Measurements from ENCODE around the gene MYOM1.

Gene MYOM1

GRCh38 chr18:3093624-3094337 is 126.0 kb downstream of the MYOM1 start:
- no peak overlapping the region for H2AFZ ChIP-seq (ENCODE audit: low read depth)
- H3K4me3 ChIP-seq (IDR thresholded peaks at IDR 0.05; ENCODE audit: insufficient read depth, low read depth, low read length) = no peak overlapping the region
- no peak overlapping the region for H3K9ac ChIP-seq
- H3K27me3 ChIP-seq (ENCODE audit: insufficient read depth, low read depth) = no peaks in the 10 kb centered on the region
- no peak for TF ChIP-seq CTCF (conservative IDR thresholded peaks at IDR 0.05; ENCODE audit: low read depth, low read length)
- no peaks in the 10 kb centered on the region for H3K79me2 ChIP-seq (ENCODE audit: insufficient read depth, low read depth)
- no peak overlapping the region for H3K27ac ChIP-seq
- H3K4me2 ChIP-seq = no peak overlapping the region
- H3K4me1 ChIP-seq (ENCODE audit: low read depth, poor library complexity, severe bottlenecking) = no peaks in the 10 kb centered on the region
- no peaks in the 10 kb centered on the region for H3K36me3 ChIP-seq (ENCODE audit: insufficient read depth)
- no peaks in the 10 kb centered on the region for H4K20me1 ChIP-seq (ENCODE audit: insufficient read depth)

DNA sequence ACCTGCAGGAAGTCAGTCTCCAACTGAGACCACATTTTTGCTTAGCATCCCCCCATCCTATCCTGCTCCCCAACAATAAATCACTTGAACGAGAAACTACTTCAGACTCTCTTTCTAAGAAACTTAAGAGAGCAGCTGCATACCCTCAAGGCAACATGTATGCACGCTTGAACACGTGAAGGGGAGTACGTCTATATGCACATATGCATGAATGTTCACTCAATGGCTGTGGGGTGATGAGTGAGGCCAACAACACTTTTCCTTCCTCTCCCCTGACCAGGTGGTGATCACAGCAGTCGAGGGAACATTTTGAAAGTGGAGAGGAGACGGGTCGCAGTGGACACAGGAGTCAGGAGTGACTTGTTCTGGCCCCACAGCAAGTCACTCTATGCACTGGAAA is 127.0 kb downstream of the MYOM1 start:
- TF ChIP-seq CTCF (conservative IDR thresholded peaks at IDR 0.05; ENCODE audit: low read depth, low read length) = no peak
- no peak overlapping the region for H3K27ac ChIP-seq
- no peaks in the 10 kb centered on the region for H3K27me3 ChIP-seq (ENCODE audit: insufficient read depth, low read depth)
- no peak overlapping the region for H3K9ac ChIP-seq
- H3K4me1 ChIP-seq (ENCODE audit: low read depth, poor library complexity, severe bottlenecking) = no peaks in the 10 kb centered on the region
- H4K20me1 ChIP-seq (ENCODE audit: insufficient read depth) = no peaks in the 10 kb centered on the region
- H3K4me3 ChIP-seq (IDR thresholded peaks at IDR 0.05; ENCODE audit: insufficient read depth, low read depth, low read length) = no peak overlapping the region
- H3K36me3 ChIP-seq (ENCODE audit: insufficient read depth) = no peaks in the 10 kb centered on the region
- H3K79me2 ChIP-seq (ENCODE audit: insufficient read depth, low read depth) = no peaks in the 10 kb centered on the region
- no peak overlapping the region for H3K4me2 ChIP-seq
- no peak overlapping the region for H2AFZ ChIP-seq (ENCODE audit: low read depth)

- Histone ChIP-seq H3K9ac (no peak overlapping the region), H3K36me3 (ENCODE audit: insufficient read depth) (no peaks in the 10 kb centered on the region), H3K79me2 (ENCODE audit: insufficient read depth, low read depth) (no peaks in the 10 kb centered on the region), H3K4me1 (ENCODE audit: low read depth, poor library complexity, severe bottlenecking) (no peaks in the 10 kb centered on the region), H3K4me2 (no peak overlapping the region), H2AFZ (ENCODE audit: low read depth) (no peak overlapping the region), H3K27ac (no peak overlapping the region), H4K20me1 (ENCODE audit: insufficient read depth) (no peaks in the 10 kb centered on the region), H3K4me3 (IDR thresholded peaks at IDR 0.05; ENCODE audit: insufficient read depth, low read depth, low read length) (no peak overlapping the region), H3K27me3 (ENCODE audit: insufficient read depth, low read depth) (no peaks in the 10 kb centered on the region)
- TF ChIP-seq CTCF (conservative IDR thresholded peaks at IDR 0.05; ENCODE audit: low read depth, low read length) = no peak
Observed at GRCh38 chr18:3089579-3089978, 130.2 kb downstream of the MYOM1 start.

DNA sequence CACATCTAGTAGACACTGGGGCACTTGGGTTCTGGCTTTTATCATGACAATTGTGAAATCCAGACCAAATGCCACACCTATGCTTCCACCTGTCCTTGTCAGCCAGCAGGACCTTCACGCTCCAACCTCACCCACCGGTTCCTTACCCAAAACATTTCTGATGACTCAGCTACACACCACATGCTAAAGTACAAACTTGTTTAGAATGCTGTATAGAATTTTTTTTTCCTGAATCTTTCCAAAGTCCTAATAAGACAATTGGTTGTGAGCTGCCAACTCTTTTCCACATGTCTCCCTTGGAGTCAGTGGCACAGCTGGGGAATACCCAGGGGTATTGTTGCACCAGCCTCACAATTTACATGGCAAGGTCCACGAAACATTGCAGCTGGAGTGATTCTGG is 131.3 kb downstream of the MYOM1 start:
- Histone ChIP-seq H3K4me1 (ENCODE audit: low read depth, poor library complexity, severe bottlenecking) (no peaks in the 10 kb centered on the region), H3K9ac (no peak overlapping the region), H4K20me1 (ENCODE audit: insufficient read depth) (no peaks in the 10 kb centered on the region), H3K79me2 (ENCODE audit: insufficient read depth, low read depth) (no peaks in the 10 kb centered on the region), H3K27me3 (ENCODE audit: insufficient read depth, low read depth) (no peaks in the 10 kb centered on the region), H3K27ac (no peak overlapping the region), H2AFZ (ENCODE audit: low read depth) (no peak overlapping the region), H3K36me3 (ENCODE audit: insufficient read depth) (no peaks in the 10 kb centered on the region), H3K4me2 (no peak overlapping the region), H3K4me3 (IDR thresholded peaks at IDR 0.05; ENCODE audit: insufficient read depth, low read depth, low read length) (no peak overlapping the region)
- TF ChIP-seq CTCF (conservative IDR thresholded peaks at IDR 0.05; ENCODE audit: low read depth, low read length) = no peak

Data from KMS-11 (cell line).